Activated CD4-positive, alpha-beta memory T cell treated with anti-CD3 and anti-CD28 coated beads, Interleukin-2, amount 10 ng/mL, durations not matched to agents 7 days and 5 days (primary cell): ENCODE data around the gene GRM4. TPM values are rescaled to one million over a fixed set of nuclear protein-coding genes. Genes with fewer than 3 reads are reported as not detected.

Experiments used
- CTCF ChIA-PET: fragments of 350-600 bp; sonication (Branson Sonifier 250); formaldehyde crosslinking; loops from one replicate; lab custom pipeline; 2021; ENCODE audit warnings: antibody characterized with exemption, inconsistent platforms; lab: Charles Lee
- POLR2A ChIA-PET: fragments of 350-600 bp; sonication (Branson Sonifier 250); formaldehyde crosslinking; loops from one replicate; lab custom pipeline; 2021; ENCODE audit warnings: antibody characterized with exemption; lab: Charles Lee
- DNase-seq: peaks from one replicate; pipeline ENCODE4 v3.0.0-alpha.2; 2020
- H3K27ac Mint-ChIP-seq: one replicate; pipeline ENCODE4 v1.8.0; 2021; ENCODE audit warnings: mild to moderate bottlenecking, mixed read lengths
- H3K27me3 Mint-ChIP-seq: one replicate; pipeline ENCODE4 v1.8.0; 2021; ENCODE audit warnings: mixed read lengths
- H3K36me3 Mint-ChIP-seq: one replicate; pipeline ENCODE4 v1.8.0; 2021; ENCODE audit warnings: low read depth, mixed read lengths
- H3K4me1 Mint-ChIP-seq: one replicate; pipeline ENCODE4 v1.8.0; 2021; ENCODE audit warnings: mixed read lengths
- H3K4me3 Mint-ChIP-seq: one replicate; pipeline ENCODE4 v1.8.0; 2021; ENCODE audit warnings: mild to moderate bottlenecking, mixed read lengths
- H3K9me3 Mint-ChIP-seq: one replicate; pipeline ENCODE4 v1.8.0; 2021; ENCODE audit warnings: mixed read lengths
- total RNA-seq, 2 experiments: library from RNA; stranded (reverse); gene quantifications; one replicate each; pipeline ENCODE4 v1.2.3, GENCODE V29; 2021

Gene GRM4
- total RNA-seq, 2 experiments from 2014 or later, result not detected

DNA sequence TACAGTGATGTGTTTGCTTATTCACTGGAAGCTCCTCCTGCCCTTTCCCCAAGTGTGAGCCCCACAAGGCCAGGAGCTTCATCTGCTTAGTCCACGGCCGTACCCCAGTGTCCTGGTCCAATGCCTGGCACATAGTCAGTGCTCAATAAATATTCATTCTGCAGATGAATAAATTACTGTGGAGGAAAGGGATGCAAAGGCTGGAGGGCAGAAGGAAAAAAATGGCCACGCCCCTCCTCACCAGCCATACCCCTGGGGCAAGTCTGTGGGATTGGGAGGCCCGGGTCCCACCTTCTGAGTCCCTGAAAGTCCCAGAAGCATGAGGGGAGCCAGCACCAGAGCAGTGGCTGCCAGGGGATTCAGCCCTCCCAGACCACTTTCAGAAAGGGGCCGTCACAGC, 65.5 kb downstream of the GRM4 start:
- H3K9me3 Mint-ChIP-seq, result no peaks in the 10 kb centered on the region
- H3K4me1 Mint-ChIP-seq, result no peaks in the 10 kb centered on the region
- H3K27me3 Mint-ChIP-seq, result no peaks in the 10 kb centered on the region
- ChIA-PET POLR2A (no interaction called here), CTCF (no interaction called here)
- H3K36me3 Mint-ChIP-seq, result no peaks in the 10 kb centered on the region
- no peak for DNase-seq
- H3K4me3 Mint-ChIP-seq, result no peak overlapping the region
- H3K27ac Mint-ChIP-seq, result no peak overlapping the region

DNA sequence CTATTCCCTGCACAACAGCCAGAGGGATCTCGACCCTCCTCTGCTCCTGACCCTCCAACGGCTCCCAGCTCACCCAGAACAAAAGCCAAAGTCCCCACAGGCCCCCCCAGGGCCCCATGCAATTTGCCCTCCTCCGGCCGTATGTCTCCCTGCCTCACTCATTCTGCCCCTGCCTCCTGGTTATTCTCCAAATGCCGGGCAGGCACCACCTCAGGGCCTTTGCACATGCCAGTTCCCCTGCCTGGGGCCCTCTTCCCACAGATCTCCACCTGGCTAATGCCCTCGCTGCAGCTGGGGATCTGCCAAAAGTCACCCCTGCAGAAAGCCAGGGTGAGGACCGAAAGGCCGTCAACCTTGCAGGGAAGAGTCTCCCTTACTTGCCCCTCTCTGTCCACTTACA, 66.0 kb downstream of the GRM4 start:
- CTCF ChIA-PET, result no interaction called here
- Mint-ChIP-seq H3K36me3 (no peaks in the 10 kb centered on the region), H3K9me3 (no peaks in the 10 kb centered on the region)

GRCh38 chr6:34075906-34076305, 70.0 kb downstream of the GRM4 start:
- Mint-ChIP-seq H3K9me3 (no peaks in the 10 kb centered on the region), H3K36me3 (no peaks in the 10 kb centered on the region), H3K4me1 (no peaks in the 10 kb centered on the region), H3K27ac (no peak overlapping the region), H3K4me3 (no peak overlapping the region), H3K27me3 (no peaks in the 10 kb centered on the region)
- no peak for DNase-seq
- ChIA-PET CTCF (no interaction called here), POLR2A (no interaction called here)

More for the DNA sequence above, 66.0 kb downstream of the GRM4 start:
- no peak overlapping the region for H3K4me3 Mint-ChIP-seq
- no peak for DNase-seq
- POLR2A ChIA-PET, result no interaction called here
- no peaks in the 10 kb centered on the region for H3K4me1 Mint-ChIP-seq
- no peak overlapping the region for H3K27ac Mint-ChIP-seq
- H3K27me3 Mint-ChIP-seq, result no peaks in the 10 kb centered on the region

DNA sequence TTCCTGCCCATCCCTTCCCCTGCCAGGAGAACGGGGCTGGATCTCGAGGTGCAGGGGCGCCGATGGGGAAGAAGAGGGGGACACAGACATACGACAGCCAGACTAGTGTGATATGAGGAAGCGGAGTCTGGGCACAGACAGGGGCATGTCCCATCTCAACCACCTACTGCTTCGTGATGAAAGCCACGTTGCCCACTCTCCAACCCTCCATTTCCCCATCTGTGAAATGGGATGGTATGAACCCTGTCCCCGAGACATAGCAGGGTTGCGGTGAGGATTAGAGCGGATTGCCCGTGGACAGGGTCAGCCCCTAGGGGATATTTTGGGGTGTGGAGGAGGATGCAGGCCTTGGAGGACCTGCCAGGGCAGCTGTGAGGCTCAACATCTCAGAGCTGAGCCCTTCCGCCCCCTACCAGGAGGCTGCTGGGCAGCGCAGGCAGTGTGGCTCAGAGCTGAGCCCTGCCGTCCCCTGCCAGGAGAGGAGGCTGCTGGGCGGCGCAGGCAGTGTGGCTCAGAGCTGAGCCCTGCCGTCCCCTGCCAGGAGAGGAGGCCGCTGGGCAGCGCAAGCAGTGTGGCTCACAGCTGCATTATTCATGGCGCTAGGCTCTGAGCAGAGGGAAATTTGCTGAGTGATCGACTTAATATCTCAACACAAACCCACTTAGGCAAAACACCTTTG, 71.7 kb downstream of the GRM4 start:
- Mint-ChIP-seq H3K36me3 (no peaks in the 10 kb centered on the region), H3K4me1 (no peaks in the 10 kb centered on the region), H3K27me3 (no peaks in the 10 kb centered on the region), H3K9me3 (no peaks in the 10 kb centered on the region), H3K27ac (no peak overlapping the region), H3K4me3 (no peak overlapping the region)
- DNase-seq, result no peak
- ChIA-PET POLR2A (no interaction called here), CTCF (no interaction called here)

DNA sequence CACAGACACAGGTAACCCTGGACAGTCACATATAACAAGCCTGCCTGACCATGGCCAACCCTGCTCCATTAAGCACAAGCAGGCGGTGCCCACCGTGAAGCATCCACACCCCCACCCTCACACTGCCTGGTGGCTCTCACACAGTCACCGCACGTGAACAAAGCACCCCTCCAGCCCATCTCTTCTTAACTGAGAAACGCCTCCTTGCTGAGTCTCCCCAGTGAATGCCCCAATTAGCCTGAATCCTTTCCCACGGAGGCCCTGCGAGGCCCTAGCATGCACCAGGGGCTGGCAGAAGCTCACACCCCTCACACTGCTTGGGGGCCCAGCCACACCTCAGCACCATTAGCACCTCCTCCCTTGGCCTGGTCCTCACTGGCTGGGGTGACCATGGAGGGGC, 72.3 kb downstream of the GRM4 start:
- no peaks in the 10 kb centered on the region for H3K4me1 Mint-ChIP-seq
- CTCF ChIA-PET, result no interaction called here
- no peak for DNase-seq
- H3K27me3 Mint-ChIP-seq, result no peaks in the 10 kb centered on the region
- no peaks in the 10 kb centered on the region for H3K36me3 Mint-ChIP-seq
- H3K27ac Mint-ChIP-seq, result no peak overlapping the region
- POLR2A ChIA-PET, result no interaction called here
- H3K9me3 Mint-ChIP-seq, result no peaks in the 10 kb centered on the region
- no peak overlapping the region for H3K4me3 Mint-ChIP-seq

DNA sequence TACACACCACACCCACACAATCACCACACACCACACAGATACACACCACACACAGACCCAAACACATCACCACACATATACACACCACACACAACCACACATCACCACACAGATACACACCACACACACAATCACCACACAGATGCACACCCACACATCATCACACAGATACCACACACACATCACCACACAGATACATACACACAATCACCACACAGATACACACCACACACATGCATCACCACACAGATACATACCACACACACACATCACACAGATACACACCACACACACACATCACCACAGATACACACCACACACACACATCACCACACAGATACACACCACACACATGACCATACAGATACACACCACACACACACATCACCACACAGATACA, 73.2 kb downstream of the GRM4 start:
- H3K9me3 Mint-ChIP-seq, result no peaks in the 10 kb centered on the region
- no peak overlapping the region for H3K4me3 Mint-ChIP-seq
- CTCF ChIA-PET, result no interaction called here

GRCh38 chr6:34071884-34072379, 74.0 kb downstream of the GRM4 start:
- Mint-ChIP-seq H3K4me1 (no peaks in the 10 kb centered on the region), H3K36me3 (no peaks in the 10 kb centered on the region), H3K9me3 (no peaks in the 10 kb centered on the region), H3K27ac (no peak overlapping the region), H3K27me3 (no peaks in the 10 kb centered on the region), H3K4me3 (no peak overlapping the region)
- ChIA-PET POLR2A (no interaction called here), CTCF (no interaction called here)
- no peak for DNase-seq

More for the DNA sequence above, 73.2 kb downstream of the GRM4 start:
- Mint-ChIP-seq H3K27ac (no peak overlapping the region), H3K4me1 (no peaks in the 10 kb centered on the region), H3K27me3 (no peaks in the 10 kb centered on the region), H3K36me3 (no peaks in the 10 kb centered on the region)
- POLR2A ChIA-PET, result no interaction called here
- no peak for DNase-seq

DNA sequence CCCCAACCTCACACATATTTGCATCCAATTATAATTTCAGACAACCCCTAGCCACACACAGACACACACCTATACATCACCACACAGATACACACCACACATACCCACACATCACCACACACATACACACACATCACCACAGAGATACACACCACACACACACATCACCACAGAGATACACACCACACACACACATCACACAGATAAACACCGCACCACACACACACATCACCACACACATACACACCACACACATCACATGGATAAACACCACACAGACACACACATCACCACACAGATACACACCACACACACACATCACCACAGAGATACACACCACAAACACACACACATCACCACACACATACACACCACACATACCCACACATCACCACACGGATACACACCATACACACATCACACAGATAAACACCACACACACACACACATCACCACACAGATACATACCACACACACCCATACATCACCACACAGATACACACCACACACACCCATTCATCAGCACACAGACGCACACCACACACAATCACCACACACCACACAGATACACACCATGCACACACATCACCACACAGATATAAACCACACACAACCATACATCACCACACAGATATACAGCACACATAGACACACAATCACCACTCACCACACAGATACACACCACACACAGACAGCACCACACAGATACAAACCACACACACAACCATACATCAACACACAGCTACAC, 74.6 kb downstream of the GRM4 start:
- Mint-ChIP-seq H3K27me3 (no peaks in the 10 kb centered on the region), H3K4me1 (no peaks in the 10 kb centered on the region), H3K36me3 (no peaks in the 10 kb centered on the region), H3K4me3 (no peak overlapping the region), H3K27ac (no peak overlapping the region), H3K9me3 (no peaks in the 10 kb centered on the region)
- ChIA-PET POLR2A (no interaction called here), CTCF (no interaction called here)
- no peak for DNase-seq

GRCh38 chr6:34070315-34071135, 75.4 kb downstream of the GRM4 start:
- no peak for DNase-seq

GRCh38 chr6:34068462-34069044, 77.3 kb downstream of the GRM4 start:
- POLR2A ChIA-PET, result no interaction called here
- H3K36me3 Mint-ChIP-seq, result no peaks in the 10 kb centered on the region
- CTCF ChIA-PET, result interaction anchor here (1.6 kb wide), 1 partner anchor 298 kb away, joined by 7 read pairs; no protein-coding TSS in a partner anchor
- H3K4me1 Mint-ChIP-seq, result no peaks in the 10 kb centered on the region
- DNase-seq, result no peak
- H3K9me3 Mint-ChIP-seq, result no peaks in the 10 kb centered on the region
- H3K4me3 Mint-ChIP-seq, result no peak overlapping the region
- no peaks in the 10 kb centered on the region for H3K27me3 Mint-ChIP-seq
- no peak overlapping the region for H3K27ac Mint-ChIP-seq

More at GRCh38 chr6:34070315-34071135, 75.4 kb downstream of the GRM4 start:
- CTCF ChIA-PET, result no interaction called here
- POLR2A ChIA-PET, result no interaction called here
- no peak overlapping the region for H3K27ac Mint-ChIP-seq
- H3K4me3 Mint-ChIP-seq, result no peak overlapping the region
- no peaks in the 10 kb centered on the region for H3K9me3 Mint-ChIP-seq
- no peaks in the 10 kb centered on the region for H3K27me3 Mint-ChIP-seq
- H3K4me1 Mint-ChIP-seq, result no peaks in the 10 kb centered on the region
- no peaks in the 10 kb centered on the region for H3K36me3 Mint-ChIP-seq

GRCh38 chr6:34067814-34068213, 78.1 kb downstream of the GRM4 start:
- H3K4me3 Mint-ChIP-seq, result no peak overlapping the region
- POLR2A ChIA-PET, result no interaction called here
- H3K9me3 Mint-ChIP-seq, result no peaks in the 10 kb centered on the region
- no peaks in the 10 kb centered on the region for H3K27me3 Mint-ChIP-seq
- no peak for DNase-seq
- CTCF ChIA-PET, result no interaction called here
- H3K4me1 Mint-ChIP-seq, result no peaks in the 10 kb centered on the region
- H3K27ac Mint-ChIP-seq, result no peak overlapping the region
- no peaks in the 10 kb centered on the region for H3K36me3 Mint-ChIP-seq

GRCh38 chr6:34066772-34067770, 78.8 kb downstream of the GRM4 start:
- Mint-ChIP-seq H3K36me3 (no peaks in the 10 kb centered on the region), H3K4me1 (no peaks in the 10 kb centered on the region), H3K27ac (no peak overlapping the region), H3K27me3 (no peaks in the 10 kb centered on the region), H3K4me3 (no peak overlapping the region), H3K9me3 (no peaks in the 10 kb centered on the region)
- ChIA-PET CTCF (no interaction called here), POLR2A (no interaction called here)
- no peak for DNase-seq
